HG02973 (cell line): ENCODE results near the gene TAOK1.
"Not testable (repeated sequence)": the region's sequence is repeated elsewhere in the genome, so short reads cannot be mapped to it uniquely, and the experiment has no call there.

Source experiments
- ATAC-seq: cut with Tn5 transposase; IDR thresholded peaks from one replicate; pipeline ENCODE4 v1.9.1; 2021; ENCODE audit warnings: moderate library complexity; ENCODE audit not compliant: unreplicated experiment

TAOK1 gene

DNA sequence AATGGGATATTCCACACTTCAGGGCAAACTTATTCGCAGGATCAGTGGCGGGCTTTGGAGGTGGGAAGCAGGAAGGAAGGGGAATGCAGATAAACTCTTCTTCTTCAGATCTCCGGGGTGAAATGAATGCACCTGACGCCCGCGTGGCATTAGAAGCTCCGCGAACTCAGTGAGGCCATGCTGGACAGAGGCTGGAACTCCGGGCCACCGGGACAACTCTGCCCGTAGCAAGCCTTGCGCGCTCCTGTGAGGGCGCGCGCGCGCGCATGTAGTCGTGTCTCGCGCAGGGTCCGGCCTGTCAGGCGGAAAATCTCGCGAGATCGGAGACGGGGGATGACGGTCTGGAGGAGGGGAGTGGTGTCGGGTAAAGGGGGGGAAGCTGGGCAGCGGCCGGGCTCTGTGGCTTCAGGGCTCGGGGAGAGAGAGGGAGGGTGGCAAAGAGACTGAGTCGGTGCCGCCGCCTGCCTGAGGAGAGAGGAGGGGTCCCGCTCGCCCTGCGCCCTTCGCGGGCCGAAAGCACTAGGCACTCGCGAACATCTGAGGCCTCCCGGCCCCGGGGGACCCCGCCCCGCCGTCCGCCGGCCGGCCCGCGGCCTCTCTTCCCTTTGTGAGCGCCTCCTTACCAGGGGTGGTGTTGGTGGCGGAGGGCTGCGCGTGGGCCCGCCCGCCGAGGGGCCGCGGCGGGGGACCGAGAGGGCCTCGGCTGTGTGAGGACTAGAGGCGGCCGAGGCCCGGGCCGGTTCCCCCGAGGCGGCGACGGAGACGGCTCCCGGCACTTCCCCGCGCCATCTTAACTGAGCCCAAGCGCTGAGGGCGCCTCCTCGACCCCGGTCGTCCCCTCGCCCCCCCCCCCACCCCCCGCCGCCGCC, at the start of gene TAOK1:
TSS of gene TAOK1 (plus strand) at position 382 of the 869 bp plus-strand sequence. CDS start 61,186 bp downstream, outside the sequence.
- peak; percentile 78 for ATAC-seq

DNA sequence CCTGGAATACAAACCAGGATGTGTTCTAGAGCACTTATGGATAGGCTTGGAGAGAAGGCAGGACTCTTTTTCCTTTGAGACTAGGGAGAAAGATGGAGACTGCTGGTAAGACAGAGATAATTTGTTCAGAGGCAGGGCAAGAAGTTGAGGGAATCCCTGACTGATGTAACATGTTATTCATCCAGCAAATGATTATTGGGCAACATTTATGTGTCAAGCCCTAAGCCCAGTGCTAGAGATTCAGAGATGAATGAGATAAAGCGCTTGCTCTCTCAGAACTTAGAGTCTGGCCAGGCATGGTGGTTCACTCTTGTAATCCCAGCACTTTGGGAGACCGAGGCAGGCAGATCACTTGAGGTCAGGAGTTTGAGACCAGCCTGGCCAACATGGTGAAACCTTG, 48.4 kb upstream of the TAOK1 start:
- no peak for ATAC-seq

GRCh38 chr17:29342158-29342765, 47.9 kb upstream of the TAOK1 start:
- no peak for ATAC-seq

- ATAC-seq = no peak
These were observed 45.8 kb upstream of the TAOK1 start for GRCh38 chr17:29344201-29344856.

DNA sequence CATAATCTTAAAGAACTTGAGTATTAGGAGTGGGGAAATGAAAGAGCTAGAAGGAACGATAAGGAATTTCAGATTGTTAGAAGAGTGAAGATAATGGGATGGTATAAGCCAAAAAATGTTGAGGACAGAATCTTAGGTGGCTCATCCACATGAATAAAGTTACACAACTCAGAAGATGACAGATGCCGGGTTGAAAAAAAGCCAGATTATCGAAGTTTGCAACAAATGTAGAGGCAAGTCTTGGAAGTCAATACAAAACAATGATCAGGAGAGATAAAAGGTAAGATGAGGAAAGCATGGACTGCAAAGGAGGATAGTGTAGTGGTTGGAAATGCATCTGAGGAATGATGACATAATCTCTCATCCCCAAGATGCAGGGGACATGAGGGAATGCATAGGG, 45.1 kb upstream of the TAOK1 start:
- ATAC-seq = no peak

GRCh38 chr17:29345470-29345869, 44.7 kb upstream of the TAOK1 start:
- ATAC-seq = not testable (repeated sequence)

DNA sequence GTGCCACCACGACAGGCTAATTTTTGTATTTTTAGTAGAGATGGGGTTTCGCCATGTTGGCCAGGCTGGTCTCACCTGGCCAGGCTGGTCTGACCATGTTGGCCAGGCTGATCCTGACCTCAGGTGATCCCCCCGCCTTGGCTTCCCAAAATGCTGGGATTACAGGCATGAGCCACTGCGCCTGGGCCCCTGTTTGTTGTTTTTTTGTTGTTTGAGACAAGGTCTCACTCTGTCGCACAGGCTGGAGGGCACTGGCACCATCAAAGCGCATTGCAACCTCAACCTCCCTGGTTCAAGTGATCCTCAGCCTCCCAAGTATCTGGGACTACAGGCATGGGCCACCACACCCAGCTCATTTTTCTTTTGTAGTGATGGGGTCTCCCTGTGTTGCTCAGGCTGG, 43.7 kb upstream of the TAOK1 start:
- no peak for ATAC-seq

DNA sequence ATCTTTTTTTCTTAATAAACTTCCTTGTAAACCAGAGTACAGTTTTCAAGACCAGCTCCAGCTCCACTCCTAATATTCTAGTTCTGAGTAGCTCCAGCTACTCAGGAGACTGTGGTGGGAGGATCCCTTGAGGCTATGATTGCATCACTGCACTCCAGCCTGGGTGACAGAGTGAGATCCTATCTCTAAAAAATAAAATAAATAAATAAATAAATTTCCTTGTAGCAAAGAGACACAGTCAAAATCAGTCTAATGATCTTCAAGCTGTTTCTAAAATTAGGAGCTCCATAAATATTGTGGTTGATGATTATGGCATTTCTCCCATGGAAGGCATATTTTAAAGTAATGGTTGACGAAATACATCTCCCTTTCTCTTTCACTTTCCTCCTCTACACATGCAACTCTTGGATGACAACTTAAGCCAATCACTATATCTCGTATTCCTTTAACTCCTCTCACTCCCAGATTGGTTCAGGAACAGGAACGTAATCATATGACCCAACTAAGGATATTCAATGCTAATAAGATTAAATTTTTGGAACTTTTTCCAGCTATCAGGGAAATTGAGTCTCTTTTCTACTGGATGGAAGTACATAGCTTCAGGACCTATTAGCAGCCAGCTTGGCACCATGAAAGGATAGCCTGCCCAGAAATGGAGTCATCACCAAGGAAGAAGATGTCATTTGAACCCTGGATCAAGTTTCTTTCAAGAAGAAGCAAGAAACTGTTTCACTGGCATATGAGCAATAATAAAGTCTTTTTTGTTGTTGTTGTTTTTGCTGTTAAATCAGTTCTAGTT, 42.1 kb upstream of the TAOK1 start:
- ATAC-seq = no peak

GRCh38 chr17:29349409-29349808, 40.8 kb upstream of the TAOK1 start:
- no peak for ATAC-seq

- ATAC-seq = no peak
These were observed 38.0 kb upstream of the TAOK1 start for GRCh38 chr17:29352146-29352545.

DNA sequence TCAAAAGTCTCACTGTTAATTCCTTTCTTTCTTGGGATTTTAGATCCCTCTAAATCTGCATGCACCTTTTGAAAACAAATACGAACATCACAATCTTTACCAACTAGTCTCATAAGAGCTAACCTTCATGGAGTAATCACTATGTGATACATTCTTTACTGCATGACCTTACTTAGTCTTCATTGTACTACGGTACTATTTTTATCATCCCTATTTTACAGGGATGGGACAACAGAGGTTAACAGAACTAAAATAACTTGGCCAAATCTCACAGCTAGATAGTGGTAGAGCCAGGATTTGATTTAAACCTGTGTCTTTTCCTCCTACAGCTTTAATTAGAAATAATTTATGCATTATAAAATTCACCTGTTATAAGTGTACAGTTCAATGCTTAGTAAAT, 32.9 kb upstream of the TAOK1 start:
- ATAC-seq = no peak

- ATAC-seq = no peak
These were observed 32.3 kb upstream of the TAOK1 start for GRCh38 chr17:29357821-29358232.

DNA sequence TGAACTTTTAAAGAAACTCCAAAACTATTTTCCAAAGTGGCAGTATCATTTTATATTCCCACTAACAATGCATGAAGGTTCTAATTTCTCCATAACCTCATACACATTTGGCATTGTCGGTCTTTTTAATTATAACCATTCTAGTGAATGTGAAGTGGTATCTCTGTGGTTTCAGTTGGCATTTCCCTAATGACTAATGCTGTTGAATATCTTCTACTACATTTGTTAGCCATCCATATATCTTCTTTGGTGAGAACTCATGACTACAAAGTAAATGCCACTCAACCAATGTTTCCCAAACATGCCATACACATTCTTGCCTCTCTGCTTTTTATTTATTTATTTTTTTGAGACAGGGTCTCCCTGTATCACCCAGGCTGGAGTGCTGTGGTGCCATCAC, 31.7 kb upstream of the TAOK1 start:
- ATAC-seq = no peak

DNA sequence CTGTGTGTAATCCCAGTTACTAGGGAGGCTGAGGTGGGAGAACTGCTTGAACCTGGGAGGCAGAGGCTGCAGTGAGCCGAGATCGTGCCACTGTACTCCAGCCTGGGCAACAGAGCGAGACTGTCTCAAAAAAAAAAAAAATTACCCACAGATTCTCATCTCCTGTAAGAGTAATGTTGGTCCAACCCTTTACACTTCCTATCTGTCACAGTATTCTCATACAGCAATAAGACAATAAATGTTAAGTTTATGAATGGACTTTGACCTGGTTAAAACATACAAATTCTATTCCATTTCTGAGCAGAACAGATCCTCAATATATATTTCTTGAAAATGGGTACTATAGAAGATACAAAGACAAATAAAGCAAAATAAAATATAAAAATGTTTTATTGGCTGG, 30.4 kb upstream of the TAOK1 start:
- no peak for ATAC-seq

GRCh38 chr17:29363716-29364115, 26.4 kb upstream of the TAOK1 start:
- no peak for ATAC-seq

DNA sequence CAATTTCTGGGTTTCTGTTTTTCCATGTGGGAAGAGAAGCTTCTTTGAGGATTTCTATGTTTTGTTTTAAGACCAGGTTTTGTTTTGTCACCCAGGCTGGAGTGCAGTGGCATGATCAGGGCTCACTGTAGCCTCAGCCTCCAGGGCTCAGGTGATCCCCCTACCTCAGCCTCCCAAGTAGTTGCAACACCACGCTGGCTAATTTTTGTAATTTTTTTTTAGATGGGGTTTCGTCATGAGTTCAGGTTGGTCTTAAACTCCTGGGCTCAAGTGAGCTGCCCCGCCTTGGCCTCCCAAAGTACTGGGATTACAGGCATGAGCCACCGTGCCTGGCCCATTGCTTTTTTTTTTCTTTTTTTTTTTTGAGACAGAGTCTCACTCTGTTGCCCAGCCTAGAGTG, 25.5 kb upstream of the TAOK1 start:
- ATAC-seq = no peak

- ATAC-seq = no peak
These were observed 22.0 kb upstream of the TAOK1 start for GRCh38 chr17:29368161-29368560.

DNA sequence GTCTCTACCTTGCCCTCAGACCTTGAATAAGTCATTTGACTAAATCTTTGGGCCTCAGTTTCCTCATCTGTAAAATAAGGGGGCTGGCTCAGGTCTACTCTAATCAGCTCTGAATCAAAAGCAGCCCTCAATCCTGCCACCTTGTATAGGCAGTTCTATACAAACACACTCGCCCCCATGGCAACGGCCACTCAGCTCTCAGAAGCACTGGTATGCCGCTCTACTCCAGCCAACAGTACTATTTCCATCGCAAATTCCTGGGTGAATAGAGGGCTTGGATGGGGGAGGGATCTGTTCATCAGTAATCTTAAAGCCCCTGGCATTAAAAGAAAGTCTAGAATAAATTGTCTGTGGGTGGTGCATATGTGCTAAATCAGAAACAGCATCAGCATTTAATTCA, 21.2 kb upstream of the TAOK1 start:
- ATAC-seq = no peak

GRCh38 chr17:29369831-29370735, 20.1 kb upstream of the TAOK1 start:
- ATAC-seq = no peak

GRCh38 chr17:29376667-29377270, 13.4 kb upstream of the TAOK1 start:
- ATAC-seq = no peak
